ENCODE results near the gene MPHOSPH6.
"Not testable (repeated sequence)": the region's sequence is repeated elsewhere in the genome, so short reads cannot be mapped to it uniquely, and the experiment has no call there.

The MPHOSPH6 gene

DNA sequence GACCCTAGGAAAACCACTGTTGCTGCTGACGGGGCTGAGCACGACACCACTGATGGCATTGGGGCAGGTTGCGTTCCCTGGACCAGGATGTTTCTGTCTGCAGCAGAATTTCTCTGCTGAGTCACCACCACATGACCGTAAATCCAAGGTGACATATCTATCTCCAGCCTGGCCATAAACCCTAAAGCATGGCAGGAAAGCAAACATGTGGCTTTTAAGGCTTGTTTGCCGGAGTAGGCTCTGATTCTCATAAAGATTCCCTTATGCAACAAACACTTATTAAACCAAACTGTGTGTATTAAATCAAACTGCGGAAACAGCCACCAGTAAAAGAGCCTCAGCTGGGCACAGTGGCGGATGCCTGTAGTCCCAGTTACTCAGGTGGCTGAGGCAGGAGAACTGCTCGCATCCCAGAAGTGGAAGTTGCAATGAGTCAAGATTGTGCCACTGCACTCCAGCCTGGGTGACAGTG lies 17.3 kb downstream of the MPHOSPH6 start:
- DNase-seq (ENCODE audit: low read depth) = no peak
- TF ChIP-seq, protein P1, sequence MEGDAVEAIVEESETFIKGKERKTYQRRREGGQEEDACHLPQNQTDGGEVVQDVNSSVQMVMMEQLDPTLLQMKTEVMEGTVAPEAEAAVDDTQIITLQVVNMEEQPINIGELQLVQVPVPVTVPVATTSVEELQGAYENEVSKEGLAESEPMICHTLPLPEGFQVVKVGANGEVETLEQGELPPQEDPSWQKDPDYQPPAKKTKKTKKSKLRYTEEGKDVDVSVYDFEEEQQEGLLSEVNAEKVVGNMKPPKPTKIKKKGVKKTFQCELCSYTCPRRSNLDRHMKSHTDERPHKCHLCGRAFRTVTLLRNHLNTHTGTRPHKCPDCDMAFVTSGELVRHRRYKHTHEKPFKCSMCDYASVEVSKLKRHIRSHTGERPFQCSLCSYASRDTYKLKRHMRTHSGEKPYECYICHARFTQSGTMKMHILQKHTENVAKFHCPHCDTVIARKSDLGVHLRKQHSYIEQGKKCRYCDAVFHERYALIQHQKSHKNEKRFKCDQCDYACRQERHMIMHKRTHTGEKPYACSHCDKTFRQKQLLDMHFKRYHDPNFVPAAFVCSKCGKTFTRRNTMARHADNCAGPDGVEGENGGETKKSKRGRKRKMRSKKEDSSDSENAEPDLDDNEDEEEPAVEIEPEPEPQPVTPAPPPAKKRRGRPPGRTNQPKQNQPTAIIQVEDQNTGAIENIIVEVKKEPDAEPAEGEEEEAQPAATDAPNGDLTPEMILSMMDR (IDR thresholded peaks at IDR 0.05; ENCODE audit: insufficient read depth, low read depth, low read length, missing control alignments) = no peak
- no peak overlapping the region for H3K4me3 ChIP-seq (ENCODE audit: low read depth, low read length)

DNA sequence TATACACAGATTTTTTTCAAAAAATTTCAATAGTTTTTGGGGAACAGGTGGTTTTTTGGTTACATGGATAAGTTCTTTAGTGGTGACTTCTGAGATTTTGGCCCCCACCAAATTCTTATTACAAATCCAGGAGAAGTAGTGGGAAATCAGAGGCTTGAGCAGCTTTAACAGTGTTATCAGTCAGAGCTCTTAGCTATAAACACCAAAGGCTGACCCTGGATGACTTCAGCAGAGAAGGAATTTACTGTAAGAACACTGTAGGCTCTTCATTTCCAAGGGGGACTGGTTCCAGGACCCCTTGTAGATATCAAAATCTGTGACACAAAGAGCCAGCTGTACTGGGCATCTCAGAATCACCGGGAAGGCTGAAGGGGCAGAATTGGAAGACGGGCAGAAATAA lies 17.8 kb downstream of the MPHOSPH6 start:
- H3K4me3 ChIP-seq (ENCODE audit: low read depth, low read length) = no peak overlapping the region
- TF ChIP-seq, protein P1 (IDR thresholded peaks at IDR 0.05; ENCODE audit: insufficient read depth, low read depth, low read length, missing control alignments) = no peak
- DNase-seq (ENCODE audit: low read depth) = no peak

DNA sequence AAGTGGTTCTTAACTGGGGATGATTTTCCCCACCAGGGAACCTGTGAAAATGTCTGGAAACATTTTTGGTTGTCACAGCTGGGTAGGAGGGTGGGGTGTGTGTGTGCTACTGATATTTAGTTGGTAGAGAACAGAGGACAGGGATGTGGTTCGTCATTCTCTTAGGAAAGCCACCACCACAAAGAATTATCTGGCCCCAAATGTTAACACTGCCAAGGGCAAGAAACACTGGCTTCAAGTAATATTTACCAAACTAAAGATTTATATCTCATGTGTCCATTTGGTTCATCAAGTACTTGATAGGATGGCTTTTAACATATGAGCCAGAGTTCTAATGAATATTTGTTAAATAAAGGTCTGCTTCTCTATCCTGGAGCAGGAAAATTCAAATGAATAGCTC lies 19.5 kb downstream of the MPHOSPH6 start:
- no peak for DNase-seq (ENCODE audit: low read depth)
- TF ChIP-seq, protein P1 (IDR thresholded peaks at IDR 0.05; ENCODE audit: insufficient read depth, low read depth, low read length, missing control alignments) = no peak
- no peak overlapping the region for H3K4me3 ChIP-seq (ENCODE audit: low read depth, low read length)

DNA sequence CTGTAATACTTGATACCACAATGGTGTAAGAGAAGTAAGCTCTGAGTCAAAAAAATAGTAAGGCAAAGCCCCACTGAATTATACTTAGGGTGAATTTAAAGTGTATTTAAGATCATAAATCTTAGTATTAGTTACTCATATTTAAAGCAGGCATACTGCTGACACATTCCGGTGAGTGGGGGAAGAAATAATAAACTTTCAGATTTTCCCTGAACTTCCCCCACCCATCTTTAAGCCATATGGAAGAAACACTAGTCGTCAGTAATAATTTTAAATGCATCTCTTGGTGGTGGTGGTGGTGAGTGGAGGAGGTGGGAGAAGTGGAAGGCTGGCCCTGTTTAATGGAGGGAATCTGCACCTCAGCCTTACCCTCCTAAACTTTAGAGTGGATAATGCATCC lies 20.5 kb downstream of the MPHOSPH6 start:
- TF ChIP-seq, protein P1 (IDR thresholded peaks at IDR 0.05; ENCODE audit: insufficient read depth, low read depth, low read length, missing control alignments) = no peak
- no peak overlapping the region for H3K4me3 ChIP-seq (ENCODE audit: low read depth, low read length)
- DNase-seq (ENCODE audit: low read depth) = no peak

DNA sequence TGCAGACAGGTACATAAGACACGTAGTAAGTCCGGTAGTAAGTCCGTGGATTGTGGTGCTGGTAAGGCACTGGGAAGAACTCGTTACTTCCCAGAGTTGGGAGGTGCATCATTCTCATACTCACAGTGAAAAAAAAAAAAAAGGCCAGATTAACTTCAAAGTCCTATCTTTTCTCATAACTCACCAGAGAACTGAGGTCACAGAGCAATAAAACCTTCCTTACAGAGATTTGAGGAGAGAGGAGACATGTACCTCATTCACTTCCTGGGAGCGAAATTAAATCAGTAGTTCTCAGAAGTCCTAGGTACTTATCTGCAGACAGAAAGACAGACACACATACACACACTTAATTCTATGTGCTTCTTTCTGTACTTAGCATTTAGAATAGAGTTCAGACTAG lies 22.5 kb downstream of the MPHOSPH6 start:
- no peak overlapping the region for H3K4me3 ChIP-seq (ENCODE audit: low read depth, low read length)
- TF ChIP-seq, protein P1 (IDR thresholded peaks at IDR 0.05; ENCODE audit: insufficient read depth, low read depth, low read length, missing control alignments) = no peak
- no peak for DNase-seq (ENCODE audit: low read depth)

DNA sequence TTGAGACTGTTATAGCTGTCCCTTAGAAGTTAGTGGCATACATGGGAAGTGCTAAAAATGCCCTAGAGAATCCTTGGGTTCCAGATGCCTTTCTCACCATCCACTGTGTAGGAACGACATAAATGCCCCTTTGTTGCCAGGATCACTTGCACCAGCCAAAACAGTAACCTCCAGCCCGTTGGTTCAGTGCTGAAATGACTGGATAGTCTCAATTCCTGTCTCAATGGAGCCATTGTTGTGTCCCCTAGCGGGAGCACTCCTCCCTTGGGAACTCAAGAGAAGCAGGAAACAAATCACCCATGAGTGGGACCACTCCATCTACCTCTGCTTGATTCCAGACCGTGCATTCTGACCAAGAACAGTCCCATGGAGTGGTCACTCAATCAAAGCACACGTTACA lies 23.1 kb downstream of the MPHOSPH6 start:
- DNase-seq (ENCODE audit: low read depth) = no peak
- TF ChIP-seq, protein P1 (IDR thresholded peaks at IDR 0.05; ENCODE audit: insufficient read depth, low read depth, low read length, missing control alignments) = no peak
- H3K4me3 ChIP-seq (ENCODE audit: low read depth, low read length) = no peak overlapping the region

DNA sequence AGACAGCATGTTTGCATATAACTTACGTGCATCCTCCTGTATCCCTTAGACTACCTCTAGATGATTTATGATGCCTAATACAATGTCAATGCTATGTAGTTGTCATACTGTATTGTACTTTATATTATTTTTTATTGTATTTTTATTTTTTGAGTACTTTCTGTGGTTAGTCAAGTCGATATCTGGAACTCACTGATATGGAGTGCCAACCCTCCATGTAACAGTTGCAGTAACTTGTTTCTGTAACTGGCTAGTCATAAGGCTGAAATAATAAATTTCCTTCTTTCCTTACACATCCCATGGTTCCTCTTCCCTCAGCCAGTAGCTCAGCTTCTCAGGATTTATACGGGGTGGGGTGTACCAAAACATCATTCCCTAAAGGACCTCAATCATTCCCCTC lies 23.5 kb downstream of the MPHOSPH6 start:
- no peak for DNase-seq (ENCODE audit: low read depth)
- TF ChIP-seq, protein P1 (IDR thresholded peaks at IDR 0.05; ENCODE audit: insufficient read depth, low read depth, low read length, missing control alignments) = no peak
- H3K4me3 ChIP-seq (ENCODE audit: low read depth, low read length) = no peak overlapping the region

DNA sequence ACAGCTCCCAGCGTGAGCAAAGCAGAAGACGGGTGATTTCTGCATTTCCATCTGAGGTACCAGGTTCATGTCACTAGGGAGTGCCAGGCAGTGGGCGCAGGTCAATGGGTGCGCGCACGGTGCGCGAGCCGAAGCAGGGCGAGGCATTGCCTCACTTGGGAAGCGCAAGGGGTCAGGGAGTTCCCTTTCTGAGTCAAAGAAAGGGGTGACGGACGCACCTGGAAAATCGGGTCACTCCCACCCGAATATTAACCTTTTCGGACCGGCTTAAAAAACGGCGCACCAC lies 30.8 kb downstream of the MPHOSPH6 start:
- H3K4me3 ChIP-seq (ENCODE audit: low read depth, low read length) = not testable (repeated sequence)

More for the DNA sequence above, 30.8 kb downstream of the MPHOSPH6 start:
- not testable (repeated sequence) for DNase-seq (ENCODE audit: low read depth)
